Measurements from ENCODE around the gene TSPYL4. TPM values are rescaled to one million over a fixed set of nuclear protein-coding genes. Genes with fewer than 3 reads are reported as not detected.

The TSPYL4 gene
- total RNA-seq, 1 donor from 2014 or later: 8.8 TPM

- no peak for DNase-seq (ENCODE audit: low spot score in 2 of 2)
- H3K27me3 ChIP-seq: no peaks in the 10 kb centered on the region
- H3K4me1 ChIP-seq: no peaks in the 10 kb centered on the region
- no peak overlapping the region for H3K4me3 ChIP-seq
- TF ChIP-seq, protein P1, sequence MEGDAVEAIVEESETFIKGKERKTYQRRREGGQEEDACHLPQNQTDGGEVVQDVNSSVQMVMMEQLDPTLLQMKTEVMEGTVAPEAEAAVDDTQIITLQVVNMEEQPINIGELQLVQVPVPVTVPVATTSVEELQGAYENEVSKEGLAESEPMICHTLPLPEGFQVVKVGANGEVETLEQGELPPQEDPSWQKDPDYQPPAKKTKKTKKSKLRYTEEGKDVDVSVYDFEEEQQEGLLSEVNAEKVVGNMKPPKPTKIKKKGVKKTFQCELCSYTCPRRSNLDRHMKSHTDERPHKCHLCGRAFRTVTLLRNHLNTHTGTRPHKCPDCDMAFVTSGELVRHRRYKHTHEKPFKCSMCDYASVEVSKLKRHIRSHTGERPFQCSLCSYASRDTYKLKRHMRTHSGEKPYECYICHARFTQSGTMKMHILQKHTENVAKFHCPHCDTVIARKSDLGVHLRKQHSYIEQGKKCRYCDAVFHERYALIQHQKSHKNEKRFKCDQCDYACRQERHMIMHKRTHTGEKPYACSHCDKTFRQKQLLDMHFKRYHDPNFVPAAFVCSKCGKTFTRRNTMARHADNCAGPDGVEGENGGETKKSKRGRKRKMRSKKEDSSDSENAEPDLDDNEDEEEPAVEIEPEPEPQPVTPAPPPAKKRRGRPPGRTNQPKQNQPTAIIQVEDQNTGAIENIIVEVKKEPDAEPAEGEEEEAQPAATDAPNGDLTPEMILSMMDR (IDR thresholded peaks at IDR 0.05): no peak
- no peaks in the 10 kb centered on the region for H3K9me3 ChIP-seq
- no peak overlapping the region for H3K27ac ChIP-seq
- no peaks in the 10 kb centered on the region for H3K36me3 ChIP-seq
- intact Hi-C loops (cut with DNase I): loop anchor here (5.0 kb wide), 2 partner anchors 62 to 347 kb away; partner anchors contain the start of gene TSPYL1
Observed at GRCh38 chr6:116215414-116215813, 38.5 kb downstream of the TSPYL4 start.

GRCh38 chr6:116214681-116215080 lies 39.2 kb downstream of the TSPYL4 start:
- DNase-seq (ENCODE audit: low spot score in 2 of 2): no peak
- Histone ChIP-seq H3K9me3 (no peaks in the 10 kb centered on the region), H3K4me3 (no peak overlapping the region), H3K27ac (no peak overlapping the region), H3K36me3 (no peaks in the 10 kb centered on the region), H3K27me3 (no peaks in the 10 kb centered on the region), H3K4me1 (no peaks in the 10 kb centered on the region)
- intact Hi-C loops (cut with DNase I): loop anchor here (5.0 kb wide), 2 partner anchors 63 to 348 kb away; partner anchors contain the start of gene TSPYL1
- TF ChIP-seq, protein P1 (IDR thresholded peaks at IDR 0.05): no peak

- Histone ChIP-seq H3K36me3 (no peaks in the 10 kb centered on the region), H3K27me3 (no peaks in the 10 kb centered on the region), H3K27ac (no peak overlapping the region), H3K4me1 (no peaks in the 10 kb centered on the region), H3K9me3 (no peaks in the 10 kb centered on the region), H3K4me3 (no peak overlapping the region)
- intact Hi-C loops (cut with DNase I): no loop called here
- no peak for DNase-seq (ENCODE audit: low spot score in 2 of 2)
- TF ChIP-seq, protein P1 (IDR thresholded peaks at IDR 0.05): no peak
Observed at GRCh38 chr6:116210750-116211425, 43.0 kb downstream of the TSPYL4 start.

- TF ChIP-seq, protein P1 (IDR thresholded peaks at IDR 0.05): no peak
- H3K4me3 ChIP-seq: no peak overlapping the region
- no peaks in the 10 kb centered on the region for H3K36me3 ChIP-seq
- H3K27ac ChIP-seq: no peak overlapping the region
- H3K4me1 ChIP-seq: no peaks in the 10 kb centered on the region
- intact Hi-C loops (cut with DNase I): no loop called here
- no peaks in the 10 kb centered on the region for H3K9me3 ChIP-seq
- H3K27me3 ChIP-seq: no peaks in the 10 kb centered on the region
- no peak for DNase-seq (ENCODE audit: low spot score in 2 of 2)
Observed at GRCh38 chr6:116210316-116210715, 43.6 kb downstream of the TSPYL4 start.

DNA sequence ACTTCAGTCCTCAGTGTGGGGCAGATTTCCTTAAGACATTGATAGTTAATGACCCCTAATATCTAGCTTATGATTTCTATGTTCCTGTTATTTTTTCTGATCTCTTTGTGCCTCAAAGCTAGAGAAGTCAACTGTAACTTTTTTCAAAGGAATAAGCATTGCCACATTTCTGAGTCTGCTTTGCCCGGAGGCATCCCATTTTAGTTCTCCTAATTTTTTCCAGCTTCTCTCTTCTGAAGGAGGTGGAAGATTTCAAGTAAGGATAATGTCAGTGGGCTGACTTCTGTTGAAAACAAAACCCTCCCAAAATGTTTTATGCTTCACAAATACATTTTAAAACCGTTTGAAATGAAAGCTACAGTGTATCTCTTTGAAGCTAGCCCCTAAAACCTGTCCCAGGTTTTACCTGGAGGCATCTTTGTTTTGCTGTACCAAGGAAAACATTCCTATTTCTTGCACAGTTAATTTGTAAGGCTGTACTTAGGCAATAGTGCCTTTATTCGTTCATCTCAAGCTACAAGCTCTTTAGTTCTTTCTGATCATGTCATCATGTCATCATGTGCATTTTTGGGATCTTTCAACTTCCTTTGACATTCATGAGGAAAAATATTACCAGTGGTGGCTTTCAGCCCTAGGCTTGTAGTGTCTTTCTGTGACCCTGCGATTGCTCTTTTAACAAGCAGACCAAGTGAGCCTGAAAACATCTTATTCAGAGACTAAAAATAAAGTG lies 45.7 kb downstream of the TSPYL4 start:
- intact Hi-C loops (cut with DNase I): no loop called here
- Histone ChIP-seq H3K4me3 (no peak overlapping the region), H3K27me3 (no peaks in the 10 kb centered on the region), H3K4me1 (no peaks in the 10 kb centered on the region), H3K27ac (no peak overlapping the region), H3K9me3 (no peaks in the 10 kb centered on the region), H3K36me3 (no peaks in the 10 kb centered on the region)
- no peak for DNase-seq (ENCODE audit: low spot score in 2 of 2)
- TF ChIP-seq, protein P1 (IDR thresholded peaks at IDR 0.05): no peak
